Adrenal gland (tissue), 12 donors: ENCODE results near the gene EFL1. TPM values are rescaled to one million over a fixed set of nuclear protein-coding genes. Genes with fewer than 3 reads are reported as not detected.
"Not testable (repeated sequence)": the region's sequence is repeated elsewhere in the genome, so short reads cannot be mapped to it uniquely, and the experiment has no call there.

ENCODE experiments used
- DNase-seq, 7 donors: peaks; one replicate each; pipeline ENCODE4 v3.0.0-alpha.2; 2019 to 2020
- H3K27ac ChIP-seq, 5 donors: fragments of 200-600 bp; sonication (generic) in 4 of 5; 1 replicate in 3 of 5; 2 replicates in 2 of 5; pipeline versions ENCODE4 v1.5.1 to v1.8.0; 2016 to 2020; ENCODE audit warnings: mild to moderate bottlenecking in 1 of 5
- H3K27me3 ChIP-seq: fragments of 200-600 bp; 2 replicates; pipeline ENCODE4 v1.8.0; 2021
- H3K36me3 ChIP-seq, 2 donors: fragments of 200-600 bp; replicated peaks in 1 of 2; 1 replicate in 1 of 2; 2 replicates in 1 of 2; pipeline versions ENCODE4 v1.5.1 to v1.8.0; 2018 to 2022
- H3K4me1 ChIP-seq, 2 donors: fragments of 200-600 bp; replicated peaks in 1 of 2; 1 replicate in 1 of 2; 2 replicates in 1 of 2; pipeline versions ENCODE4 v1.5.1 to v1.8.0; 2018 to 2021
- H3K4me3 ChIP-seq, 4 donors: fragments of 200-600 bp; sonication (generic) in 3 of 4; one replicate each; pipeline ENCODE4 v1.5.1; 2016 to 2018
- H3K9me3 ChIP-seq, 3 donors: fragments of 200-600 bp; sonication (generic) in 1 of 3; replicated peaks in 1 of 3; 1 replicate in 2 of 3; 2 replicates in 1 of 3; pipeline versions ENCODE4 v1.5.1 to v1.8.0; 2016 to 2021
- CTCF ChIP-seq, 6 experiments: fragments of 450-650 bp in 4 of 6; fragments of 200-600 bp in 2 of 6; sonication (generic) in 1 of 6; IDR thresholded peaks; 1 replicate in 5 of 6; 2 replicates in 1 of 6; pipeline versions ENCODE4 v1.5.1 to v1.8.0; 2016 to 2021; ENCODE audit warnings: antibody characterized with exemption in 6 of 6, mild to moderate bottlenecking in 2 of 6, moderate library complexity in 1 of 6
- POLR2A ChIP-seq, 2 donors: fragments of 450-650 bp; IDR thresholded peaks; one replicate each; pipeline ENCODE4 v1.6.1; 2017; ENCODE audit warnings: antibody characterized with exemption in 2 of 2, mild to moderate bottlenecking in 2 of 2, moderate library complexity in 1 of 2
- WGBS, 4 donors: extraction: QIAGEN DNeasy Blood & Tissue Kit in 2 of 4; methylation state at CpG; one replicate each; pipeline versions ENCODE4 v1.1.5 to v1.1.7; 2013 to 2017; 5-methylcytosine and 5-hydroxymethylcytosine counted together
- intact Hi-C, 2 donors: fragments of 100-400 bp; cut with DNase I; formaldehyde crosslinking; loops; one replicate each; pipeline versions ENCODE4 v1.14.1 to v1.15.0; 2022 to 2023
- polyA plus RNA-seq, 3 donors: library from polyadenylated mRNA; stranded (reverse); fragments of 200-250 nt in 2 of 3; fragments of 350-450 nt in 1 of 3; fragmentation: Illumina TruSeq in 1 of 3; extraction: RNeasy Lipid Tissue Mini Kit (QIAGEN cat#74804) in 1 of 3; gene quantifications; one replicate each; pipeline ENCODE4 v1.2.3, GENCODE V29; 2013 to 2014
- total RNA-seq, 9 donors: library from RNA; depleted of rRNA in 4 of 9; stranded (reverse); fragments of >200 nt in 4 of 9; fragments of 120-200 nt in 1 of 9; fragmentation: NEBNext Ultra II Directional in 1 of 9; extraction: Animal tissue kit (Norgen Biotek cat#: 25700) in 1 of 9; gene quantifications; one replicate each; pipeline versions ENCODE4 v1.1.0 to v1.2.4, GENCODE V29; 2013 to 2023
- donor health status: healthy with polysubstance abuse.
- donor health status: Bipolar disorder and iron deficiency.
- donor health status: DM: yes; HTN: yes; CAD: no.
- donor health status: DM: no; HTN: no; CAD: no.
- donor health status: DM: no; HTN: no; CAD: no.
- donor health status: DM: yes; HTN: yes; CAD: no.

Gene EFL1
- total and polyA plus RNA-seq, 12 donors, result 3.1 to 29.8 (median 18.0) TPM

- Histone ChIP-seq H3K9me3 (no peaks in the 10 kb centered on the region), H3K27ac (no peak overlapping the region), H3K36me3 (no peaks in the 10 kb centered on the region), H3K4me3 (no peak overlapping the region), H3K27me3 (no peaks in the 10 kb centered on the region), H3K4me1 (no peaks in the 10 kb centered on the region)
- peak in 1 of 7 donors; percentile 23 for DNase-seq
- WGBS, 4 donors, result 94 to 97% (median 94%) methylated on average over 13 of the region's 13 CpGs
- intact Hi-C loops, result no loop called here
- no peak for TF ChIP-seq POLR2A (IDR thresholded peaks at IDR 0.05)
- no peak for TF ChIP-seq CTCF (IDR thresholded peaks at IDR 0.05)
Measured at GRCh38 chr15:82298032-82298431, 35.5 kb upstream of the EFL1 start.

GRCh38 chr15:82297546-82297945 is 35.0 kb upstream of the EFL1 start:
- Histone ChIP-seq H3K4me3 (no peak overlapping the region), H3K36me3 (no peaks in the 10 kb centered on the region), H3K27ac (no peak overlapping the region), H3K9me3 (no peaks in the 10 kb centered on the region), H3K4me1 (no peaks in the 10 kb centered on the region), H3K27me3 (no peaks in the 10 kb centered on the region)
- WGBS, 4 donors, result 86 to 94% (median 89%) methylated on average over 5 of the region's 5 CpGs
- intact Hi-C loops, result no loop called here
- TF ChIP-seq POLR2A (IDR thresholded peaks at IDR 0.05) (no peak), CTCF (IDR thresholded peaks at IDR 0.05) (no peak)
- DNase-seq, result peak in 1 of 7 donors; percentile 24

GRCh38 chr15:82294061-82294690 is 31.6 kb upstream of the EFL1 start:
- no peak overlapping the region for H3K4me3 ChIP-seq
- H3K36me3 ChIP-seq, result no peaks in the 10 kb centered on the region
- 68 to 93% (median 71%) methylated on average over 4 to 11 of the region's 11 CpGs for WGBS, 4 donors
- TF ChIP-seq POLR2A (IDR thresholded peaks at IDR 0.05) (no peak), CTCF (IDR thresholded peaks at IDR 0.05) (no peak)
- intact Hi-C loops, result no loop called here
- no peak overlapping the region for H3K27ac ChIP-seq
- H3K27me3 ChIP-seq, result no peaks in the 10 kb centered on the region
- H3K4me1 ChIP-seq, result no peaks in the 10 kb centered on the region
- no peaks in the 10 kb centered on the region for H3K9me3 ChIP-seq
- DNase-seq, result peak in 1 of 7 donors; percentile 20

- no peak for DNase-seq
- WGBS, 4 donors, result 79 to 83% (median 81%) methylated on average over 5 of the region's 5 CpGs
- no peaks in the 10 kb centered on the region for H3K9me3 ChIP-seq
- TF ChIP-seq POLR2A (IDR thresholded peaks at IDR 0.05) (no peak), CTCF (IDR thresholded peaks at IDR 0.05) (no peak)
- H3K4me1 ChIP-seq, result no peaks in the 10 kb centered on the region
- no peaks in the 10 kb centered on the region for H3K36me3 ChIP-seq
- intact Hi-C loops, result no loop called here
- H3K27me3 ChIP-seq, result no peaks in the 10 kb centered on the region
- no peak overlapping the region for H3K4me3 ChIP-seq
- no peak overlapping the region for H3K27ac ChIP-seq
Measured at GRCh38 chr15:82292271-82292670, 29.7 kb upstream of the EFL1 start.

GRCh38 chr15:82288202-82288601 is 25.7 kb upstream of the EFL1 start:
- H3K4me1 ChIP-seq, H3K27ac ChIP-seq, H3K27me3 ChIP-seq, H3K4me3 ChIP-seq, H3K9me3 ChIP-seq, DNase-seq, H3K36me3 ChIP-seq, intact Hi-C loops: not testable (repeated sequence)
- 88 to 96% (median 93%) methylated on average over 2 of the region's 2 CpGs for WGBS, 4 donors

- 53 to 64% (median 61%) methylated on average over 4 of the region's 4 CpGs for WGBS, 4 donors
- DNase-seq, H3K27me3 ChIP-seq, H3K27ac ChIP-seq, H3K4me1 ChIP-seq, H3K36me3 ChIP-seq, H3K9me3 ChIP-seq, intact Hi-C loops, H3K4me3 ChIP-seq: not testable (repeated sequence)
Measured at GRCh38 chr15:82286475-82286874, 23.9 kb upstream of the EFL1 start.

- H3K9me3 ChIP-seq, H3K4me3 ChIP-seq, H3K4me1 ChIP-seq, H3K36me3 ChIP-seq, H3K27me3 ChIP-seq, DNase-seq, H3K27ac ChIP-seq, intact Hi-C loops: not testable (repeated sequence)
- 75 to 93% (median 82%) methylated on average over 1 to 2 of the region's 2 CpGs for WGBS, 4 donors
Measured at GRCh38 chr15:82284381-82284780, 21.8 kb upstream of the EFL1 start.
